Measurements from ENCODE around the gene SPATA9.

The SPATA9 gene

DNA sequence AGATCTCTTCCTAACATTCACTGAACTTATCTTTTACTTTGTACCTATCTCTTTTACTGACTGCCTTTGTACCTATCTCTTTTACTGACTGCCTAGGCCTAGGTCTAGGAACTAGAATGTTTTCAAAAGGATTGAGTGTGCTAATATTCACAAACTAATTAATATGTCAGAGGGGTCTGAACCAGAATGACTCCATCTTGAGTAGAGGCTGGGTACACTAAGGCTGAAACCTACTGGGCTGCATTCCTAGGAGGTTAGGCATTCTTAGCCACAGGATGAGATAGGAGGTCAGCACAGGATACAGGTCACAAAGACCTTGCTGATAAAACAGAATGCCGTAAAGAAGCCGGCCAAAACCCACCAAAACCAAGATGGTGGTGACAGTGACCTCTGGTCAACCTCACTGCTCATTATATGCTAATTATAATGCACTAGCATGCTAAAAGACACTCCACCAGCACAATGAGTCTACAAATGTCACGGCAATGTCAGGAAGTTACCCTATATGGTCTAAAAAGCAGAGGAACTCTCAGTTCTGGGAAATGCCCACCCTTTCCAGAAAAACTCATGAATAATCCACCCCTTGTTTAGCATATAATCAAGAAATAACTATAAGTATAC lies 45.8 kb upstream of the SPATA9 start:
- TF ChIP-seq, protein P1, sequence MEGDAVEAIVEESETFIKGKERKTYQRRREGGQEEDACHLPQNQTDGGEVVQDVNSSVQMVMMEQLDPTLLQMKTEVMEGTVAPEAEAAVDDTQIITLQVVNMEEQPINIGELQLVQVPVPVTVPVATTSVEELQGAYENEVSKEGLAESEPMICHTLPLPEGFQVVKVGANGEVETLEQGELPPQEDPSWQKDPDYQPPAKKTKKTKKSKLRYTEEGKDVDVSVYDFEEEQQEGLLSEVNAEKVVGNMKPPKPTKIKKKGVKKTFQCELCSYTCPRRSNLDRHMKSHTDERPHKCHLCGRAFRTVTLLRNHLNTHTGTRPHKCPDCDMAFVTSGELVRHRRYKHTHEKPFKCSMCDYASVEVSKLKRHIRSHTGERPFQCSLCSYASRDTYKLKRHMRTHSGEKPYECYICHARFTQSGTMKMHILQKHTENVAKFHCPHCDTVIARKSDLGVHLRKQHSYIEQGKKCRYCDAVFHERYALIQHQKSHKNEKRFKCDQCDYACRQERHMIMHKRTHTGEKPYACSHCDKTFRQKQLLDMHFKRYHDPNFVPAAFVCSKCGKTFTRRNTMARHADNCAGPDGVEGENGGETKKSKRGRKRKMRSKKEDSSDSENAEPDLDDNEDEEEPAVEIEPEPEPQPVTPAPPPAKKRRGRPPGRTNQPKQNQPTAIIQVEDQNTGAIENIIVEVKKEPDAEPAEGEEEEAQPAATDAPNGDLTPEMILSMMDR (IDR thresholded peaks at IDR 0.05; ENCODE audit: low read length, missing control alignments), result no peak
- no peak overlapping the region for H3K4me3 ChIP-seq (replicated peaks; ENCODE audit: low read depth, low read length)
- DNase-seq (ENCODE audit: low read depth), result peak; percentile 63

DNA sequence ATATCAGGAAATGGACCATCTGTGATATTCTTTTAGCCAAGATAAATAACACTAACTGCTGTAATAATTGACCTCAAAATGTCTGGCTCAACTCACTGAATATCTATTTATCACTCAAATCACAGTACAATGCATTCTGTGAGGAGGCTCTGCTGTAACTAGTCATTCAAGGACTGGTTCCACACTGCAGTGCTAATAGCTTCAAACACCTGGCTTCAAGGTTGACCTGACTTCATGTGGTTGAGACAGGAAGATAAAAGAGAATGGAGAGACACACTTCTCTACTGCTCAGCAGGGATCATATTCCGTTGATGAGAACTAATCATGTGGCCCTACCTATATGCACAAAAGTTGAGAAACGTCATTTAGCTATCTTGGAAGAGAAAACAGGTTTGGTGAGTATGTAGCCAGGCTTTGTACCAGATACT lies 45.0 kb upstream of the SPATA9 start:
- TF ChIP-seq, protein P1 (IDR thresholded peaks at IDR 0.05; ENCODE audit: low read length, missing control alignments), result no peak
- no peak for DNase-seq (ENCODE audit: low read depth)
- H3K4me3 ChIP-seq (replicated peaks; ENCODE audit: low read depth, low read length), result no peak overlapping the region

DNA sequence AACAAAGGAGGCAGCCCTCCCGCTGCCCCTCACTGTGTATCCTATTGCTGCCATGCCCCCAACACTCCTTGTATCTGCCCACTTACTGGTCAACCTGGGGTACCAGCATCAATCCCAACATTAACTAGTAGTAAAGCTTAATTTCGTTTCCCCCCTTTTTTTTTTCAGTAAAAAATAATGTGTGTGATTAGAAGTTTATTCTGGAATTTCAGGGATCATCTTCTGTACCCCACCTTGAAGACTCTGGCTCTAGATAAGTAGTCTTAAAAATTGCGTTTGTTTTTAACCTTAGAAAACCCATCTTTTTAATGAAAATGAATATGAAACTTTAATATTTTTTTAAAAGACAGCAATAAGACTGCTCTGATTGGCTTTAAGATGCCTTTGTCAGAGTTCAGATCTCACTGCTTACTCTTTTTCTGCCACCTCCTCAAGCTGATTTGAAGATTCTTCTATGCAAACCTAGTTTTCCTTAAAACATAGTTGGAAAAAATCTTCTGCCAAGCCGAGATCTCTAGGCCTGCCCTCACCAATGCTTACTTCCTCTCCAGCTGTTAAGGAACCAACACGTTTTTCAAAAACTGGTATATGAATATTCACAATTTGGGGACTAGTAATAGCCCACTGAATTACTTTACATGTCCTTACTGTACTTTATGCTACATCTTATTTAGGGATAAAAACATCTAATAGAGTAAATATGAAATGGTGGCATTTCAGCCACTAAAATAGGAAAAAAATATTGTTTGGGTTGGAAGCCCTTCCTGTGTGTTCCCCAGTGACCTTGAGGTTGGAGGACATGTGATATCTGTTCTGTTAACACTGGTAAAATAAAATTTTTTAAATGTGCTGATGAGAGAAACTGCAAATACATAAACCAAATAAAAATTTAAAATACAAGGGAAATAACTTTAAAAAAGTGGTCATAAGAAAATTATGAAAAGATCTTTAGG lies 44.3 kb upstream of the SPATA9 start:
- TF ChIP-seq, protein P1 (IDR thresholded peaks at IDR 0.05; ENCODE audit: low read length, missing control alignments), result no peak
- no peak overlapping the region for H3K4me3 ChIP-seq (replicated peaks; ENCODE audit: low read depth, low read length)

DNA sequence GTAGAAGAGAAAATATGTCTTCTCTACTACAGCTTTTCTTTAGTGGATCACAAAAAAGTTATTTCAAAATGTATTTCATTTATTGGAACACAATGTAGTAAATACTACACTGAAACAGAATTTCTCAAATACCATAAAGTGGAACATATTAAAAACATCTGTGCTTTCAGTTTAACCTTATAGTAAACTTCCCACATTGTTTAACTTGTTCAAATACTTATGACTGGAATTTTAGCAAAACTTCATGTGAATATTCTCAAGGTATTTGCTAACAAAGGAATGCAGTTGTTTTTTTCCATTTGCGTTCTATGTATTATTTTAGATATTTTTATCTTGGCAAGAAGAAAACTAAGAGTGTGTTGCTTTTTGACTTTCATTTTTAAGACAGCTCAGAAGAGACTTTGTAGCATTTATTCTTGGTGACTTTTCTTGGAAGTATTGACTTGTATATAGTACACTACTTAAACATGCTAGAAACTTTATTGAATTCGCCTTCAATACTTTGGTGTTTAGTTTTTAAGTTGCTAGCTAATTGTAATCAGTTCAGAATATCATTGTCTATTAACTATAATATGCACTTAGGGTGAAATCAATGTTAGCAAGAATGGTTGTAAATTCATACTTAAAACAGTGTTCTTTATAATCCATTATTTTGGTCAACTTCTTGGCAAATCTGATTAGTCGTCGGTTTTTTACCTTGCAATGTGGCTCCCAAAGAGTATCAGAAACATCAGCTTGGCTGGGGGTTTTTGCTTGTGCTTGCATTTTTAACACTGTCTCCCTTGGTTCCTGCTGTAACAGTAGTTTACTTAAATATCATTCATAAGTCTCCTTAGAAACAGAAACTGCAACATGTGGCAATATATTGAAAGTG lies 43.4 kb upstream of the SPATA9 start:
- DNase-seq (ENCODE audit: low read depth), result peak; percentile 62
- TF ChIP-seq, protein P1 (IDR thresholded peaks at IDR 0.05; ENCODE audit: low read length, missing control alignments), result no peak
- H3K4me3 ChIP-seq (replicated peaks; ENCODE audit: low read depth, low read length), result peak overlapping the region; percentile 13

More for the DNA sequence above, 44.3 kb upstream of the SPATA9 start:
- no peak for DNase-seq (ENCODE audit: low read depth)

DNA sequence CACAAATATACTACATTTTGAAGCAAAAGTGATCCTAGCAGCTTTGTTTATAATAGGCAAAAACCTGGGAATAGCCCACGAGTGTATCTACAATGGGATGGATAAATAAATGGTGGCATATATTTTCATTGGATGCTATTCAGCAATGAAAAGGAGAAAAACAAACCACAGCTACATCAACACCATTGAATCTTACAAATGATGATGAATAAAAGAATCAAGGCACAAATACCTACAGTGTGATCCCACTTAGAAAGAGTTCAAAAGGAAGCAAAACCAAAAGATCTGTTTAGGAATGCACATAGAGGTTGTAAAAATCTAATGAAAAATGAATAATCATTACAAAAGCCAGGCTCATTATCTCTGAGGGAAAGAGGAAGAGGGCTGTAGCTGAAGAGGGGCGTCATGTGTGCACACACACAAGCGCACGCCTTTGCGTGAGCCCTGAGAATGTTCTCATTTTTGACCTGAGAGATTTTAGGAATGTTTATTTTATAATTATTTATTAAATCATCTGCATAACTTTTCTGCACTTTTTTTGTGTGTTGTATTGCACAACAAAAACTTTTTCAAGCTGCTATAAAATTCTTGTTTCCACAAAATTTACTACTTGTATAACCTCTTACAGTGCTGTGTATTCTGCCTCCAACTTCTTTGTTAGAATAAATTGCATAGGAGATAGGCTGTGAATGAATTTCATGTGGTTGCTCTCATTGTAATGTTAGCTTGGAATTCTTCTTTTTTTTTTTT lies 42.5 kb upstream of the SPATA9 start:
- no peak for DNase-seq (ENCODE audit: low read depth)
- TF ChIP-seq, protein P1 (IDR thresholded peaks at IDR 0.05; ENCODE audit: low read length, missing control alignments), result no peak

More for the DNA sequence above, 42.5 kb upstream of the SPATA9 start:
- no peak overlapping the region for H3K4me3 ChIP-seq (replicated peaks; ENCODE audit: low read depth, low read length)

Measured in fibroblast of pulmonary artery (primary cell).